ENCODE measurements around the gene DENND5B. TPM values are rescaled to one million over a fixed set of nuclear protein-coding genes. Genes with fewer than 3 reads are reported as not detected.

DENND5B gene
- total RNA-seq, 1 donor: 18.8 TPM

- TF ChIP-seq, protein P1, sequence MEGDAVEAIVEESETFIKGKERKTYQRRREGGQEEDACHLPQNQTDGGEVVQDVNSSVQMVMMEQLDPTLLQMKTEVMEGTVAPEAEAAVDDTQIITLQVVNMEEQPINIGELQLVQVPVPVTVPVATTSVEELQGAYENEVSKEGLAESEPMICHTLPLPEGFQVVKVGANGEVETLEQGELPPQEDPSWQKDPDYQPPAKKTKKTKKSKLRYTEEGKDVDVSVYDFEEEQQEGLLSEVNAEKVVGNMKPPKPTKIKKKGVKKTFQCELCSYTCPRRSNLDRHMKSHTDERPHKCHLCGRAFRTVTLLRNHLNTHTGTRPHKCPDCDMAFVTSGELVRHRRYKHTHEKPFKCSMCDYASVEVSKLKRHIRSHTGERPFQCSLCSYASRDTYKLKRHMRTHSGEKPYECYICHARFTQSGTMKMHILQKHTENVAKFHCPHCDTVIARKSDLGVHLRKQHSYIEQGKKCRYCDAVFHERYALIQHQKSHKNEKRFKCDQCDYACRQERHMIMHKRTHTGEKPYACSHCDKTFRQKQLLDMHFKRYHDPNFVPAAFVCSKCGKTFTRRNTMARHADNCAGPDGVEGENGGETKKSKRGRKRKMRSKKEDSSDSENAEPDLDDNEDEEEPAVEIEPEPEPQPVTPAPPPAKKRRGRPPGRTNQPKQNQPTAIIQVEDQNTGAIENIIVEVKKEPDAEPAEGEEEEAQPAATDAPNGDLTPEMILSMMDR (IDR thresholded peaks at IDR 0.05; ENCODE audit: extremely low read depth, low read depth, low read length): no peak
Measured at GRCh38 chr12:31481415-31481814, 109.5 kb downstream of the DENND5B start.

DNA sequence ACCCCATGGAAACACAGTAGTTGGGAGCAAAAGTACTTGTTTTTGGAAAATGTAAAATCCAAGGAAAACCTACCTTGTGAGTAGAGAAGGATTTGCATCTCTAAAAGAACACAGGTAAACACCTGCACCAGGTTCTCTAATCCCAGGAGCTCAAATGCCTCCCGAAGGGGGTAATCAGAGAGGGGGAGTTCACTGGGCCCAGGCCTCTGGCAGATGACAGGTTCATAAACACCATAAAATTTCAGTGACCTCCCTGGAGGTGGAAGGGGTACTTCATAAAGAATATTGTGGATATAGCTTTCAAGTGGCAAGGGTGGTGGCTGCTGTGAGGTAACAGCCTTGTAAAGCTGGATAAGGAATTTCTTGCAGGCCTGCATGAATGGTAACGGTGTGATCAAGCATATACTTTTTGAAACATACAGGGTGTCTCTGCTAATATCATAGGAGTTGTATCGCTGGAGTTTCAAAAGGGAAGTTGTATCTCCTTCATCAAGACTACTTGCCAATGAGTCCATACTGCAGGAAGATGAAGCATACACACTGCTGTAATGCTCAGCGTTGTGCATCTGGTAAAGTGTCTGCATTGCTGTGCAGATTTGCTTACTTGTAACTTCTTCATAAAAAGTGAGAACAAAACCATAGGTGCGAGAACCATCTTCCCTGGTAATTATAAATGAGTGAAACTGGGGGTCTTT lies 111.3 kb downstream of the DENND5B start:
- TF ChIP-seq, protein P1 (IDR thresholded peaks at IDR 0.05; ENCODE audit: extremely low read depth, low read depth, low read length): no peak
- no peaks in the 10 kb centered on the region for H3K27me3 ChIP-seq (ENCODE audit: insufficient read depth, low read length)
- no peak overlapping the region for H3K4me2 ChIP-seq (ENCODE audit: insufficient read depth, low read length)
- no peak overlapping the region for H3K4me3 ChIP-seq (ENCODE audit: insufficient read depth, low read length)
- H3K9me3 ChIP-seq (ENCODE audit: low read depth, low read length): no peaks in the 10 kb centered on the region
- no peaks in the 10 kb centered on the region for H3K36me3 ChIP-seq (ENCODE audit: insufficient read depth, low read length)
- H3K27ac ChIP-seq (ENCODE audit: low read depth, low read length): no peak overlapping the region
- H3K4me1 ChIP-seq (ENCODE audit: insufficient read depth, low read length): peaks cover 14% of the 10 kb centered on the region
- peaks cover 5% of the 10 kb centered on the region for H3K79me2 ChIP-seq (ENCODE audit: insufficient read depth, low read length)
- no peaks in the 10 kb centered on the region for H4K20me1 ChIP-seq (ENCODE audit: insufficient read depth, low read length)
- DNase-seq (ENCODE audit: insufficient read length, low spot score, missing footprints): no peak
- H2AFZ ChIP-seq (ENCODE audit: low read length): no peak overlapping the region

More at GRCh38 chr12:31481415-31481814, 109.5 kb downstream of the DENND5B start:
- H2AFZ ChIP-seq (ENCODE audit: low read length): no peak overlapping the region
- no peak overlapping the region for H3K27ac ChIP-seq (ENCODE audit: low read depth, low read length)
- peaks cover 9% of the 10 kb centered on the region for H3K4me1 ChIP-seq (ENCODE audit: insufficient read depth, low read length)
- H3K4me2 ChIP-seq (ENCODE audit: insufficient read depth, low read length): no peak overlapping the region
- no peaks in the 10 kb centered on the region for H3K9me3 ChIP-seq (ENCODE audit: low read depth, low read length)
- H3K36me3 ChIP-seq (ENCODE audit: insufficient read depth, low read length): no peaks in the 10 kb centered on the region
- DNase-seq (ENCODE audit: insufficient read length, low spot score, missing footprints): no peak
- no peaks in the 10 kb centered on the region for H3K27me3 ChIP-seq (ENCODE audit: insufficient read depth, low read length)
- H3K79me2 ChIP-seq (ENCODE audit: insufficient read depth, low read length): peaks cover 5% of the 10 kb centered on the region
- no peak overlapping the region for H3K4me3 ChIP-seq (ENCODE audit: insufficient read depth, low read length)
- no peaks in the 10 kb centered on the region for H4K20me1 ChIP-seq (ENCODE audit: insufficient read depth, low read length)

- Histone ChIP-seq H2AFZ (ENCODE audit: low read length) (no peak overlapping the region), H3K79me2 (ENCODE audit: insufficient read depth, low read length) (peaks cover 2% of the 10 kb centered on the region), H3K27ac (ENCODE audit: low read depth, low read length) (no peak overlapping the region), H4K20me1 (ENCODE audit: insufficient read depth, low read length) (no peaks in the 10 kb centered on the region), H3K27me3 (ENCODE audit: insufficient read depth, low read length) (no peaks in the 10 kb centered on the region), H3K4me2 (ENCODE audit: insufficient read depth, low read length) (no peak overlapping the region), H3K4me1 (ENCODE audit: insufficient read depth, low read length) (peaks cover 14% of the 10 kb centered on the region), H3K4me3 (ENCODE audit: insufficient read depth, low read length) (no peak overlapping the region), H3K9me3 (ENCODE audit: low read depth, low read length) (no peaks in the 10 kb centered on the region), H3K36me3 (ENCODE audit: insufficient read depth, low read length) (no peaks in the 10 kb centered on the region)
- no peak for DNase-seq (ENCODE audit: insufficient read length, low spot score, missing footprints)
- TF ChIP-seq, protein P1 (IDR thresholded peaks at IDR 0.05; ENCODE audit: extremely low read depth, low read depth, low read length): no peak
Measured at GRCh38 chr12:31478898-31479297, 112.0 kb downstream of the DENND5B start.

DNA sequence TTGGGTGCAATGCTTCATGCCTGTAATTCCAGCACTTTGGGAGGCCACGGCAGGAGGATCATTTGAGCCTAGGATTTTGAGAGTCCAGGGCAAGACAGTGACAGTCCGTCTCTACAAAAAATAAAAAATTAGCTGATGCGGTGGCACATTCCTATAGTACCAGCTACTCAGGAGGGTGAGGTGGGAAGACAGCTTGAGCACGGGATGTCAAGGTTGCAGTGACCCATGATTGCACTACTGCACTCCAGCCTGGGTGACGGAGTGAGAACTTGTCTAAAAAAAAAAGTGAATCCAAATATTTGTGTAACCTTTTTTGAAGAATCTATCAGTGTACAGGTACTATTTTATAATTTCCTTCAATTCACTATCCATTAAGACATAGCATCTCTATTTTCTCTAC lies 112.5 kb downstream of the DENND5B start:
- Histone ChIP-seq H3K4me3 (ENCODE audit: insufficient read depth, low read length) (no peak overlapping the region), H4K20me1 (ENCODE audit: insufficient read depth, low read length) (no peaks in the 10 kb centered on the region), H3K9me3 (ENCODE audit: low read depth, low read length) (no peaks in the 10 kb centered on the region), H3K4me1 (ENCODE audit: insufficient read depth, low read length) (peaks cover 14% of the 10 kb centered on the region), H3K79me2 (ENCODE audit: insufficient read depth, low read length) (peaks cover 2% of the 10 kb centered on the region), H3K27me3 (ENCODE audit: insufficient read depth, low read length) (no peaks in the 10 kb centered on the region), H2AFZ (ENCODE audit: low read length) (no peak overlapping the region), H3K27ac (ENCODE audit: low read depth, low read length) (no peak overlapping the region), H3K36me3 (ENCODE audit: insufficient read depth, low read length) (no peaks in the 10 kb centered on the region), H3K4me2 (ENCODE audit: insufficient read depth, low read length) (no peak overlapping the region)
- DNase-seq (ENCODE audit: insufficient read length, low spot score, missing footprints): no peak
- TF ChIP-seq, protein P1 (IDR thresholded peaks at IDR 0.05; ENCODE audit: extremely low read depth, low read depth, low read length): no peak
